GM12875 (cell line): ENCODE data around the gene AKT1S1.
"Not testable (repeated sequence)": the region's sequence is repeated elsewhere in the genome, so short reads cannot be mapped to it uniquely, and the experiment has no call there.

Experiments used
- H3K4me3 ChIP-seq: one replicate; pipeline ENCODE4 v1.5.1; 2011; ENCODE audit warnings: low read depth, low read length, control low read depth
- CTCF ChIP-seq: IDR thresholded peaks from 2 replicates; pipeline ENCODE4 v1.5.1; 2011; ENCODE audit warnings: low read depth, mild to moderate bottlenecking, control low read depth, inconsistent platforms, low read length, moderate library complexity, borderline replicate concordance; ENCODE audit not compliant: insufficient read depth

AKT1S1 gene

DNA sequence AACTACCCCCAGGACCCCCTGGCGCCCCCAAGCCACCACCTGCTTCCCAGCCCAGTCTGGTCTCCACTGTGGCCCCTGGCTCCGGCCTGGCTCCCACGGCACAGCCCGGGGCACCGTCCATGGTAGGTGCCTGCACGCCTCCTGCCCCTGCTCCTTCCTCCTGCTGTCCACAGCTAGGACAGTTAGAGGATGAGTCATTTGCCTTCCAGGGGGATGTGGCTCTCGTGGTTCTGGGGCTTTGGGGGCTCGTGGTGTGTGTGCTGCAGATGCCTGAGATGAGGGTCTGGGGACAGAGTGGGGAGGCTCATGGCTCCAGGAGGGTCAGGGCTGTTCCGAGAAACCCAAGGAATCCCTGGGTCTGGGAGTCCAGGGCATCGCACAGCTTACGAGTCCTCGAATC is 46.4 kb downstream of the AKT1S1 start:
- no peak overlapping the region for H3K4me3 ChIP-seq
- no peak for TF ChIP-seq CTCF

DNA sequence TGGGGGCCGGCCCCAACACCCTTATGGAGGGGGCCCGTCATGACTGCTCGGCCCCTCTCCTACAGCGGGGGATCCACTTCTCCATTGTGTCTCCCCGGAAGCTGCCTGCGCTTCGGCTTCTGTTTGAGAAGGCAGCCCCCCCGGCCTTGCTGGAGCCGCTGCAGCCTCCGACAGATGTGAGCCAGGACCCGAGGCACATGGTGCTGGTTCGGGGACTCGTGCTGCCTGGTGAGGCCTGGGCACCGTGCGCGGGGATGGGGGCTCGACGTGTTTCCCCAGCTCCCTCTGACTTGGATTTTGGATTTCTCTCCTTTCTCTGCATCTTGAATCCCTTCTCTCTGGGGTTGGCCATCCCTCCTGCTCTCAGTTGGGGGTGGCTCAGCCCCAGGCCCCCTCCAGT is 47.4 kb downstream of the AKT1S1 start:
- no peak overlapping the region for H3K4me3 ChIP-seq
- TF ChIP-seq CTCF: no peak

DNA sequence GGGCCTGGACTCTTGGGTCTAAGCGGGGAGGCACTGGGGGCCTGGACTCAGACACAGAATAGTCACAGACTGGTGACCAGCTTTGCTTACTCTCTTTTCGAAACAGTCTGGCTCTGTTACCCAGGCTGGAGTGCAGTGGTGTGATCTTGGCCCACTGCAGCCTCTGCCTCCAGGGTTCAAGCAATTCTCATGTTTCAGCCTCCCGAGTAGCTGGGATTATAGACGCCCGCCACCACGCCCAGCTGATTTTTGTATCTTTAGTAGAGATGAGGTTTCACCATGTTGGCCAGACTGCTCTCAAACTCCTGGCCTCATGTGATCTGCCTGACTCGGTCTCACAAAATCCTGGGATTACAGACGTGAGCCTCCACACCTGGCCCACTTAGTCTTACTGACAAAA is 48.0 kb downstream of the AKT1S1 start:
- no peak for TF ChIP-seq CTCF
- H3K4me3 ChIP-seq: no peak overlapping the region

DNA sequence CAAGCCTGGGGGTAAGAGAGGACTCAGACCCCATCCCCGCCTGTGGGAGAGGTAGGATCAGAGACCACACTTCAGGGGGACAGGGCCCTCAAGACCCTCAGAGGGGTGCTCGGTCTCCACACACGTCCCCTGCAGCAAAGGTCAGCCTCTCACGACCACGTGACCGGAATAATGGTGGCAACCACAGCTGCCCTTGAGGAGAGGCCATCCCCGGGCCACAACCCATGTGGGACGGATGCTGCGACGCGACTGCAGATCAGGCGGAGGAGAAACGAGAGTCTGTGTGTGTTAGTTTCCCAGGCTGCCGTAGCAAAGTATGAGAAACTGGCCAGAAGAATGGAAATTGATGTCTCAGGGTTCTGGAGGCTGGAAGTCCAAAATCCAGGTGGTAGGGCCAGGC is 50.1 kb downstream of the AKT1S1 start:
- no peak overlapping the region for H3K4me3 ChIP-seq
- TF ChIP-seq CTCF: no peak

- no peak for TF ChIP-seq CTCF
- H3K4me3 ChIP-seq: no peak overlapping the region
Observed at GRCh38 chr19:49824662-49825061, 52.5 kb downstream of the AKT1S1 start.

- no peak for TF ChIP-seq CTCF
- no peak overlapping the region for H3K4me3 ChIP-seq
Observed at GRCh38 chr19:49823472-49823871, 53.7 kb downstream of the AKT1S1 start.

- no peak overlapping the region for H3K4me3 ChIP-seq
- TF ChIP-seq CTCF: no peak
Observed at GRCh38 chr19:49820125-49820524, 57.0 kb downstream of the AKT1S1 start.

DNA sequence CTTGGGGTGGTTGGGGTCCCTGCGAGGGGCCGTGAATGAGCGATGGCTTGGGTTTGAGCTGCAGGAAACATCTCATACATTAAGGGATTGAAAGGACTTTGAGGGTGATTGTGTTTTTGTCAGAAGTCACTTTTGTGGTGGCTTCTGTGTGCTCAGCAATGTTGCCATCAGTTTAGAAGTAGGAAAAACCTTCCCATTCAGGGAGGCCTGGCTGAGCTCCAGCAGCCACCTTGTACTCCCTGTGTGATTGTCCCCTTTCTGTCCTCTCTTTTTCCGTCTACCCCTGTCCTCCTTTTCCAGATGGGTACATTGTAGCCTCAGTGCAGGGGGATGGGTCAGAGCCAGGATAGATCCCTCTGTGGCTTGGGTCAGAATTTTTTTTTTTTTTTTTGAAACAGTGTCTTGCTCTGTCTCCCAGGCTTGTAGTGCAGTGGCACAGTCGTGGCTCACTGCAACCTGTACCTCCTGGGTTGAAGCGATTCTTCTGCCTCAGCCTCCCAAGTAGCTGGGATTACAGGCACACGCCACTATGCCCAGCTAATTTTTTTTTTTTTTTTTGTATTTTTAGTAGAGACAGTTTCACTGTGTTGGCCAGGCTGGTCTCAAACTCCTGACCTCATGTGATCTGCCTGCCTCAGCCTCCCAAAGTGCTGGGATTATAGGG is 57.6 kb downstream of the AKT1S1 start:
- not testable (repeated sequence) for H3K4me3 ChIP-seq
